Liver (tissue), 9 donors: ENCODE data around the gene LAMB4. TPM values are rescaled to one million over a fixed set of nuclear protein-coding genes. Genes with fewer than 3 reads are reported as not detected.

Source experiments
- DNase-seq: peaks from one replicate; pipeline ENCODE4 v3.0.0-alpha.2; 2017; ENCODE audit warnings: low spot score
- H3K27ac ChIP-seq, 2 donors: one replicate each; pipeline ENCODE4 v1.7.0; 2013; ENCODE audit warnings: inconsistent platforms in 2 of 2, low read length in 2 of 2, control low read depth in 1 of 2, low read depth in 1 of 2, mild to moderate bottlenecking in 1 of 2
- H3K27me3 ChIP-seq, 4 donors: one replicate each; pipeline versions ENCODE4 v1.6.1 to v1.7.0; 2013; ENCODE audit warnings: low read length in 3 of 4, inconsistent platforms in 1 of 4, mild to moderate bottlenecking in 1 of 4, moderate library complexity in 1 of 4; ENCODE audit not compliant: control insufficient read depth in 4 of 4, insufficient read depth in 4 of 4
- H3K36me3 ChIP-seq, 4 donors: one replicate each; pipeline versions ENCODE4 v1.6.1 to v1.7.0; 2013; ENCODE audit warnings: low read length in 3 of 4, mild to moderate bottlenecking in 3 of 4, low read depth in 1 of 4, moderate library complexity in 1 of 4; ENCODE audit not compliant: control insufficient read depth in 4 of 4, insufficient read depth in 3 of 4
- H3K4me1 ChIP-seq, 4 donors: one replicate each; pipeline versions ENCODE4 v1.6.1 to v1.7.0; 2013; ENCODE audit warnings: low read length in 3 of 4, mild to moderate bottlenecking in 3 of 4, moderate library complexity in 1 of 4; ENCODE audit not compliant: control insufficient read depth in 4 of 4, insufficient read depth in 4 of 4
- H3K4me3 ChIP-seq, 3 donors: one replicate each; pipeline versions ENCODE4 v1.6.1 to v1.7.0; 2013; ENCODE audit warnings: low read length in 3 of 3, control low read depth in 1 of 3, low read depth in 1 of 3, mild to moderate bottlenecking in 1 of 3
- H3K9ac ChIP-seq, 2 donors: one replicate each; pipeline ENCODE4 v1.7.0; 2013; ENCODE audit warnings: low read length in 2 of 2, mild to moderate bottlenecking in 2 of 2, moderate library complexity in 2 of 2, control low read depth in 1 of 2, low read depth in 1 of 2
- H3K9me3 ChIP-seq, 4 donors: one replicate each; pipeline versions ENCODE4 v1.6.1 to v1.7.0; 2013; ENCODE audit warnings: low read length in 3 of 4; ENCODE audit not compliant: control insufficient read depth in 4 of 4
- ATF3 ChIP-seq: IDR thresholded peaks from 2 replicates; pipeline ENCODE4 v1.6.1; 2016; ENCODE audit warnings: antibody characterized with exemption
- CTCF ChIP-seq: fragments of 150-350 bp; IDR thresholded peaks from 2 replicates; pipeline ENCODE4 v1.5.1; 2017; ENCODE audit warnings: improper control_type of control experiment, low read depth, low read length; ENCODE audit not compliant: missing input control
- EGR1 ChIP-seq, 2 donors: IDR thresholded peaks; 2 replicates each; pipeline ENCODE4 v1.6.1; 2016 to 2018; ENCODE audit warnings: antibody characterized with exemption in 2 of 2, low read depth in 2 of 2
- FOXA1 ChIP-seq: IDR thresholded peaks from 2 replicates; pipeline ENCODE4 v1.6.1; 2016; ENCODE audit warnings: antibody characterized with exemption
- FOXA2 ChIP-seq: IDR thresholded peaks from 2 replicates; pipeline ENCODE4 v1.6.1; 2016; ENCODE audit warnings: antibody characterized with exemption
- GABPA ChIP-seq, 2 donors: IDR thresholded peaks in 1 of 2; conservative IDR thresholded peaks in 1 of 2; 2 replicates each; pipeline ENCODE4 v1.6.1; 2016; ENCODE audit warnings: antibody characterized with exemption in 2 of 2, mild to moderate bottlenecking in 1 of 2, moderate library complexity in 1 of 2
- HNF4A ChIP-seq, 2 donors: conservative IDR thresholded peaks; 2 replicates each; pipeline ENCODE4 v1.6.1; 2016; ENCODE audit warnings: antibody characterized with exemption in 2 of 2, mild to moderate bottlenecking in 2 of 2
- JUND ChIP-seq, 2 donors: IDR thresholded peaks; 2 replicates each; pipeline ENCODE4 v1.6.1; 2016; ENCODE audit warnings: antibody characterized with exemption in 2 of 2
- MAX ChIP-seq: IDR thresholded peaks from 2 replicates; pipeline ENCODE4 v1.6.1; 2016; ENCODE audit warnings: antibody characterized with exemption
- NR2F2 ChIP-seq: IDR thresholded peaks from 2 replicates; pipeline ENCODE4 v1.6.1; 2016; ENCODE audit warnings: antibody characterized with exemption
- RAD21 ChIP-seq, 2 donors: IDR thresholded peaks; 2 replicates each; pipeline ENCODE4 v1.6.1; 2016; ENCODE audit warnings: antibody characterized with exemption in 2 of 2, mild to moderate bottlenecking in 2 of 2
- RXRA ChIP-seq, 2 donors: IDR thresholded peaks; 2 replicates each; pipeline ENCODE4 v1.6.1; 2017 to 2018; ENCODE audit warnings: antibody characterized with exemption in 2 of 2, mild to moderate bottlenecking in 1 of 2
- SP1 ChIP-seq: IDR thresholded peaks from 2 replicates; pipeline ENCODE4 v1.6.1; 2018; ENCODE audit warnings: antibody characterized with exemption, mild to moderate bottlenecking
- TAF1 ChIP-seq: conservative IDR thresholded peaks from 2 replicates; pipeline ENCODE4 v1.6.1; 2016; ENCODE audit warnings: antibody characterized with exemption, mild to moderate bottlenecking
- YY1 ChIP-seq: IDR thresholded peaks from 2 replicates; pipeline ENCODE4 v1.6.1; 2016; ENCODE audit warnings: antibody characterized with exemption, mild to moderate bottlenecking
- ZBTB33 ChIP-seq: IDR thresholded peaks from 2 replicates; pipeline ENCODE4 v1.6.1; 2016; ENCODE audit warnings: antibody characterized with exemption
- WGBS: extraction: QIAGEN DNeasy Blood & Tissue Kit; methylation state at CpG from one replicate; pipeline ENCODE4 v1.1.7; 2013; 5-methylcytosine and 5-hydroxymethylcytosine counted together
- polyA plus RNA-seq, 2 donors: library from polyadenylated mRNA; stranded (reverse) in 1 of 2; unstranded in 1 of 2; fragments of 200-250 nt in 1 of 2; fragments of >200 nt in 1 of 2; fragmentation: Nextera tagmentation in 1 of 2; extraction: Ambion mirVana in 1 of 2; gene quantifications; one replicate each; pipeline versions ENCODE4 v1.2.1 to v1.2.3, GENCODE V29; 2013 to 2015
- total RNA-seq, 2 donors: library from RNA; depleted of rRNA; stranded (reverse); fragments of >200 nt; gene quantifications; one replicate each; pipeline ENCODE4 v1.2.3, GENCODE V29; 2014
- donor health status: healthy.
- donor health status: healthy.
- donor health status: healthy.
- donor health status: healthy.
- donor health status: healthy.

Gene LAMB4
- total and polyA plus RNA-seq, 4 donors, result under 0.01 to 0.03 TPM; not detected in 2

- WGBS, result 85% methylated on average over 2 of the region's 2 CpGs
Observed at GRCh38 chr7:108086546-108086945, 43.6 kb downstream of the LAMB4 start.

GRCh38 chr7:108083980-108084379 lies 46.2 kb downstream of the LAMB4 start:
- Histone ChIP-seq H3K27me3 (no peaks in the 10 kb centered on the region), H3K27ac (no peak overlapping the region), H3K4me3 (no peak overlapping the region), H3K4me1 (peaks cover 0 to 5% (median 3%) of the 10 kb centered on the region in 4 donors), H3K9ac (no peak overlapping the region), H3K9me3 (no peaks in the 10 kb centered on the region), H3K36me3 (no peaks in the 10 kb centered on the region)
- 93% methylated on average over 1 of the region's 1 CpG for WGBS
- DNase-seq, result no peak
- no peak for TF ChIP-seq HNF4A (conservative IDR thresholded peaks at IDR 0.05)
- no peak for TF ChIP-seq YY1
- TF ChIP-seq SP1, result no peak
- TF ChIP-seq ZBTB33, result no peak
- no peak for TF ChIP-seq FOXA2
- TF ChIP-seq NR2F2, result no peak
- no peak for TF ChIP-seq ATF3
- no peak for TF ChIP-seq FOXA1
- TF ChIP-seq GABPA (IDR thresholded peaks at IDR 0.05 in 1 of 2, conservative IDR thresholded peaks at IDR 0.05 in 1 of 2), result no peak
- TF ChIP-seq EGR1 (IDR thresholded peaks at IDR 0.05; ENCODE audit: low read depth in 2 of 2), result no peak
- TF ChIP-seq RXRA (IDR thresholded peaks at IDR 0.05), result no peak
- TF ChIP-seq CTCF, result no peak
- TF ChIP-seq JUND (IDR thresholded peaks at IDR 0.05), result no peak
- TF ChIP-seq RAD21 (IDR thresholded peaks at IDR 0.05), result no peak
- no peak for TF ChIP-seq MAX
- TF ChIP-seq TAF1, result no peak

More at GRCh38 chr7:108086546-108086945, 43.6 kb downstream of the LAMB4 start:
- H3K27me3 ChIP-seq, result no peaks in the 10 kb centered on the region
- no peaks in the 10 kb centered on the region for H3K36me3 ChIP-seq
- no peak overlapping the region for H3K27ac ChIP-seq
- DNase-seq, result no peak
- TF ChIP-seq YY1 (no peak), TAF1 (no peak), ATF3 (no peak), SP1 (no peak), FOXA1 (no peak)
- no peak overlapping the region for H3K9ac ChIP-seq
- H3K4me1 ChIP-seq, result no peaks in the 10 kb centered on the region
- no peaks in the 10 kb centered on the region for H3K9me3 ChIP-seq
- no peak overlapping the region for H3K4me3 ChIP-seq
